ENCODE data around the gene ZNF454.

Gene ZNF454

GRCh38 chr5:178983728-178984127, 42.7 kb downstream of the ZNF454 start:
- no peak overlapping the region for H3K4me3 ChIP-seq (ENCODE audit: extremely low read depth, insufficient read depth, low read length, poor library complexity, severe bottlenecking)
- no peaks in the 10 kb centered on the region for H3K4me1 ChIP-seq (ENCODE audit: control insufficient read depth, insufficient read depth, low read length, poor library complexity, severe bottlenecking)
- H3K9me3 ChIP-seq (ENCODE audit: control insufficient read depth, low read length): peaks cover 73% of the 10 kb centered on the region
- WGBS, 2 experiments (ENCODE audit: insufficient coverage in 2 of 2): 73 to 90% methylated on average over 6 to 9 of the region's 10 CpGs
- H3K27ac ChIP-seq (ENCODE audit: low read depth, low read length, severe bottlenecking): no peak overlapping the region
- H3K36me3 ChIP-seq (ENCODE audit: control insufficient read depth, insufficient read depth, low read length): no peaks in the 10 kb centered on the region

DNA sequence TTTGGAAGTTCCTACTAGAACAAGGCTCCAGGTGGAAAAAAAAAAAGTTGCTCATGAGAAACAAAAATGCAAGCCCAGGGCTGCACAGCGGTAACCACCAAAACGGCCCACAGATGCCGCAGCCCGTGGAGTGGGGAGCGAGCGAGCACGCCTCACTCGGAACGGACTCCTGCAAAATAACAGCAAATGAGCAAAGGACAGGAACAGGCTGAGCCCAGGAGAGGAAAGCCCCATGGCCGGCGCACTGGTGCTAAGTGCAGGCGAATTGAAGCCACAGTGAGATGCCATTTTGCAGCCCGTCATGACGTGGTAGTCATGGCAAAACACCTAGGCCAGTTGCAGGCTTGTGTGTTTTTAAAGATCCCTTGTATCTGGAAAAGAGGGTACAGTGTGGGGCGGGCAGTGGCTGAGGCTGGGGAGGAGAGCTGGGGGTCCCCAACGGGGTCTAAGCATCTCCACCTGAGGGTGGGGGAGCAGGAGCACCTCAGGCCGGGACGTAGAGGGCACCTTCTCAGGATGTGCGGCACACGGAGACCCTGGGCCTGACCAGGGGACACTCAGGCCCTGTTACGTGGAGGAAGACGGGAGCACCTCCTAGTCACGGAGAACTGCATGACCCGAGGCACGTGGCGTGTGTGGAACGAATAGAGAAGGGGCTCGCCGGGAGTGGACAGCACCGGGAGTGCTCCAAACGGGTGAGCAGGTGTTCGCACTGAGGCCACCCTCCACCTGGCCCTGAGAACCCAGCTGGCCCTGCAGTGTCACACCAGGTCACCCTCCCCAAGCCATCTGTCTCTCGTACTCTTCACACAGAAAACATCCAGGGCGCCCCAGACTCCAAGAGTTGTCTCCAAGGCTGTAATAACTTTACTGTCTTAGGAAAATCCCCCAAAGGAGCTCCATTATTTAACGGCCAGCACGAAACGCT, 43.4 kb downstream of the ZNF454 start:
- peaks cover 71% of the 10 kb centered on the region for H3K9me3 ChIP-seq (ENCODE audit: control insufficient read depth, low read length)
- H3K4me3 ChIP-seq (ENCODE audit: extremely low read depth, insufficient read depth, low read length, poor library complexity, severe bottlenecking): no peak overlapping the region
- 85 to 87% methylated on average over 36 of the region's 37 CpGs for WGBS, 2 experiments (ENCODE audit: insufficient coverage in 2 of 2)
- H3K27ac ChIP-seq (ENCODE audit: low read depth, low read length, severe bottlenecking): no peak overlapping the region
- H3K4me1 ChIP-seq (ENCODE audit: control insufficient read depth, insufficient read depth, low read length, poor library complexity, severe bottlenecking): no peaks in the 10 kb centered on the region
- H3K36me3 ChIP-seq (ENCODE audit: control insufficient read depth, insufficient read depth, low read length): no peaks in the 10 kb centered on the region

DNA sequence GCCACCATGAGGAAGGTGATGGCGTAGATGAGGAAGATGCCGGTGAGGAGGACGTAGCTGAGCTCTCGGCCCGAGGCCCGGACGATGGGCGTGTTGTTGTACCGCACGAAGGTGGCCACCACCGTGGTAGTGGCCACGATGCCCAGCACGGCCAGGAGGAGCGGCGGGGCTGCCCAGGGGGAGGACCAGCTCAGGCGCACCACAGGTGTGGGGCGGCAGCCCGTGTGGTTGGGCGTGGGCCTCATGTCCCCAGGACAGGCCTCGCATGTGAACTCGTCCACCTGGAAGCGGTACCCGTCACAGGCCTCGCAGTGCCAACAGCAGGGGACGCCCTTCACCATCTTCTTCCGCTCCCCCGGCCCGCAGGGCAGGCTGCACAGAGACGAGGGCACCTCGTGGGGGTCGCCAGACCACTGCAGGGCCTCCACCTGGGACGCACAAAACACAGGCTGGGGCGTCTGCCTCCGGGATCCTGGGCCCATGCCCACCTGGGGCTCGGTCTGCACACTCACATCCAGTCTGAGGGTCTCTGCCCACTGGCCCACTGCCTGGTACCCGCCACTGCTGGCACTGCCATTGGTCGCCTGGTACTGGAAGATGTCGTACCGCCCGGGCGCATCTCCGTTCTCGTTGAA, 45.4 kb downstream of the ZNF454 start:
- Histone ChIP-seq H3K36me3 (ENCODE audit: control insufficient read depth, insufficient read depth, low read length) (no peaks in the 10 kb centered on the region), H3K4me1 (ENCODE audit: control insufficient read depth, insufficient read depth, low read length, poor library complexity, severe bottlenecking) (no peaks in the 10 kb centered on the region), H3K4me3 (ENCODE audit: extremely low read depth, insufficient read depth, low read length, poor library complexity, severe bottlenecking) (no peak overlapping the region), H3K9me3 (ENCODE audit: control insufficient read depth, low read length) (peaks cover 63% of the 10 kb centered on the region), H3K27ac (ENCODE audit: low read depth, low read length, severe bottlenecking) (no peak overlapping the region)
- WGBS, 2 experiments (ENCODE audit: insufficient coverage in 2 of 2): 92 to 93% methylated on average over 38 to 43 of the region's 43 CpGs

DNA sequence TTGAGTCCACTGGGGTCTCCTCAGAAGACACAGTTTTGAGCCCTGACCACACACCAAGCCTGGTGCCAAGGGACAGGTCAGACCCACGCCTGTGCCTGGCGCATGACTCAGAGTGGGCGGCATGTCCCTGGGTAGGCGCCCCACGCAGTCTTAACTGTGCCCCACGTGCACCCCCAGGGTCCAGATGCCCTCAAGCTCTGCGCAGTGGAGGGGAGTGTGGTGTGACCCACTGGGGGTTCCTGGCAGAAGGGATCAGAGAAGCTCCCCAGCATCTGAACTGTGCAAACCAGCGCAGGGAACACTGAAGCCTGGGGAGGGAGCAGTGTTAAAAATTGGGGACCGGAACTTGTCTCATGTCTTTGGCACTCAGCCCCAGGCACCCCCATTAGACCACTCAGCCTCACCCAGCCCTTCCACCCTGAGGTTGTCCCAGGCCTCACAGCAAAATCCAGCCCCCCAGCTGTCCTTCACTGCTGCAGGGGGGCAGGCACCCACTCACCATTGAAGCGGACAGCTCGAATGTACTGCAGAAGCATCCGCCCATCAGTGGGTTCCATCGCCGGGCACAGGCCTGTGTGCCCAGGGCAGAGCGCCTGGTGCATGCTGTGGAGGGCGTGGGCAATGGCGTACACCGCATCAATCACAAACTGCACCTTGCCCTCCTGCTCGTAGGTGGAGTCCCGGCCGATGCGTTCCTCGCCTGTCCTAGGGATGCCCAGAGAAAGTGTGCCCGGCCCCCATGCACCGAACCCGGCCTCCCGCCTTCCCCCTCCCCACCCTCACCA, 47.6 kb downstream of the ZNF454 start:
- Histone ChIP-seq H3K4me3 (ENCODE audit: extremely low read depth, insufficient read depth, low read length, poor library complexity, severe bottlenecking) (no peak overlapping the region), H3K9me3 (ENCODE audit: control insufficient read depth, low read length) (peaks cover 51% of the 10 kb centered on the region), H3K36me3 (ENCODE audit: control insufficient read depth, insufficient read depth, low read length) (no peaks in the 10 kb centered on the region), H3K27ac (ENCODE audit: low read depth, low read length, severe bottlenecking) (no peak overlapping the region), H3K4me1 (ENCODE audit: control insufficient read depth, insufficient read depth, low read length, poor library complexity, severe bottlenecking) (no peaks in the 10 kb centered on the region)
- WGBS, 2 experiments (ENCODE audit: insufficient coverage in 2 of 2): 82 to 85% methylated on average over 19 to 23 of the region's 27 CpGs

DNA sequence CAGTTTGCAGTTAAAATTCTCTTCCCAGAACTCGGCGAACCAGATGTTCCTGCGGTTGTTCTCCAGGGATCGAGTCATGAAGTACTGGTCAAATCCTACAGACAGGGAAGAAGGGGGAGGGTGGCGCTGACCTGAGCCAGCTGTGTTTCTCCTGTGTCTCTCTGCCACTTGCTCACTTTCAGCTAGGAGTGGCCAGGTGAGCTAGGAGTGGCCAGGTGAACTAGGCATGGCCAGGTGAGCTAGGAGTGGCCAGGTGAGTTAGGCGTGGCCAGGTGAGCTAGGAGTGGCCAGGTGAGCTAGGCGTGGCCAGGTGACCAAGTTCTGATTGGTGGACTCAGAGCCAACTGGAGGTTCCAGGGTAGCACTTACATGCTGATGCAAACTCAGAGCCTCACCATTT, 48.3 kb downstream of the ZNF454 start:
- Histone ChIP-seq H3K27ac (ENCODE audit: low read depth, low read length, severe bottlenecking) (no peak overlapping the region), H3K4me3 (ENCODE audit: extremely low read depth, insufficient read depth, low read length, poor library complexity, severe bottlenecking) (no peak overlapping the region), H3K9me3 (ENCODE audit: control insufficient read depth, low read length) (peaks cover 51% of the 10 kb centered on the region), H3K36me3 (ENCODE audit: control insufficient read depth, insufficient read depth, low read length) (no peaks in the 10 kb centered on the region), H3K4me1 (ENCODE audit: control insufficient read depth, insufficient read depth, low read length, poor library complexity, severe bottlenecking) (no peaks in the 10 kb centered on the region)
- 79 to 85% methylated on average over 7 of the region's 7 CpGs for WGBS, 2 experiments (ENCODE audit: insufficient coverage in 2 of 2)

DNA sequence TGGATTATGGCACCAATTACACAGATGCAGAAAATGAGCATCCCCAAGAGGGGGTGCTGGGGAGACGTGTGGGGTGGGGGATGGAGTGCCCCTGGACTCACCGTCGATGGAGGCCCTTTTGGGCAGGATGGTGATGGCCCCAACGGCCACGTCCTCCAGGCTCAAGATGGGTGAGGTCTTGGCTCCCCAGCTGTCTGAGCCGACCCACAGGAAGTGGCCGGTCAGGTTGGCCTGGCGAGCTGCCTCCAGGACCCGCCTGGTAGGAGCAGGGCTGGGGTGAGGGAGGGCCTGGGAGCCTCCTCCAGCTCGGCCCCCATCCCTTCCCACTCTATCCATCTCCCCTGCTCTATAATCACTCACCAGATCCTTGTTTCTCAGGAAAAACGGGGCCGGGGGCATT, 49.5 kb downstream of the ZNF454 start:
- 74 to 95% methylated on average over 4 to 10 of the region's 12 CpGs for WGBS, 2 experiments (ENCODE audit: insufficient coverage in 2 of 2)
- Histone ChIP-seq H3K27ac (ENCODE audit: low read depth, low read length, severe bottlenecking) (no peak overlapping the region), H3K4me1 (ENCODE audit: control insufficient read depth, insufficient read depth, low read length, poor library complexity, severe bottlenecking) (no peaks in the 10 kb centered on the region), H3K9me3 (ENCODE audit: control insufficient read depth, low read length) (peaks cover 42% of the 10 kb centered on the region), H3K4me3 (ENCODE audit: extremely low read depth, insufficient read depth, low read length, poor library complexity, severe bottlenecking) (no peak overlapping the region), H3K36me3 (ENCODE audit: control insufficient read depth, insufficient read depth, low read length) (no peaks in the 10 kb centered on the region)

GRCh38 chr5:178991190-178992145, 50.5 kb downstream of the ZNF454 start:
- Histone ChIP-seq H3K4me1 (ENCODE audit: control insufficient read depth, insufficient read depth, low read length, poor library complexity, severe bottlenecking) (no peaks in the 10 kb centered on the region), H3K36me3 (ENCODE audit: control insufficient read depth, insufficient read depth, low read length) (no peaks in the 10 kb centered on the region), H3K4me3 (ENCODE audit: extremely low read depth, insufficient read depth, low read length, poor library complexity, severe bottlenecking) (no peak overlapping the region), H3K27ac (ENCODE audit: low read depth, low read length, severe bottlenecking) (no peak overlapping the region), H3K9me3 (ENCODE audit: control insufficient read depth, low read length) (peaks cover 34% of the 10 kb centered on the region)
- WGBS, 2 experiments (ENCODE audit: insufficient coverage in 2 of 2): 86 to 87% methylated on average over 19 to 24 of the region's 28 CpGs

- Histone ChIP-seq H3K4me3 (ENCODE audit: extremely low read depth, insufficient read depth, low read length, poor library complexity, severe bottlenecking) (no peak overlapping the region), H3K9me3 (ENCODE audit: control insufficient read depth, low read length) (peaks cover 30% of the 10 kb centered on the region), H3K4me1 (ENCODE audit: control insufficient read depth, insufficient read depth, low read length, poor library complexity, severe bottlenecking) (no peaks in the 10 kb centered on the region), H3K36me3 (ENCODE audit: control insufficient read depth, insufficient read depth, low read length) (no peaks in the 10 kb centered on the region), H3K27ac (ENCODE audit: low read depth, low read length, severe bottlenecking) (no peak overlapping the region)
- WGBS, 2 experiments (ENCODE audit: insufficient coverage in 2 of 2): 65% methylated on average over 7 to 9 of the region's 9 CpGs
These were observed 51.4 kb downstream of the ZNF454 start for GRCh38 chr5:178992291-178992895.

DNA sequence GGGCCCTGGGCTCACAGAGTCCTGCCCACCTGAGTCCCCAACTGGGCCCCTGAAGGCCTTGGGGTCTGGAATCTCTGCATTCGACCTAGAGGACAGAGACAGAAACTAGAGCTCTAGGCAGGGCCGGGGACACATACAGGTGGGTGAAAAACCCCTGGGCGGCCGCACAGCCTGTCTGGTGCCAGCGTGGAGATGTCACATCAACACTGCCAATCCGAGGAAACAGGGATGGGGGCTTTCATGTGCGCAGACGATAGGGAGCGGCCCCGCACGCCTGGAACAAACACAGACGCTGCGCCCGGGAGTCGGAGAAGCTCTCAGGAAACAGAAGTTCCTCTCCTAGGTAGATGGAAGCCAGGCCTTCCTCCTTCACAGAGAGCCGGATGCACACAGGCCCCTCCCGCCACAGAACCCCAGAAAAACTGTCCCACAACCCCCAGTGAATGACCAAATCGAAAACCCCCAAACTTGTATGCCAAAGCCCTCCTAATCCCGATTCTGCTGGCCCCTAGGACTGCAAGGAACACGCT, 52.3 kb downstream of the ZNF454 start:
- H3K9me3 ChIP-seq (ENCODE audit: control insufficient read depth, low read length): peaks cover 28% of the 10 kb centered on the region
- no peaks in the 10 kb centered on the region for H3K36me3 ChIP-seq (ENCODE audit: control insufficient read depth, insufficient read depth, low read length)
- WGBS, 2 experiments (ENCODE audit: insufficient coverage in 2 of 2): 86 to 88% methylated on average over 16 to 18 of the region's 20 CpGs
- no peak overlapping the region for H3K4me3 ChIP-seq (ENCODE audit: extremely low read depth, insufficient read depth, low read length, poor library complexity, severe bottlenecking)
- H3K27ac ChIP-seq (ENCODE audit: low read depth, low read length, severe bottlenecking): no peak overlapping the region
- H3K4me1 ChIP-seq (ENCODE audit: control insufficient read depth, insufficient read depth, low read length, poor library complexity, severe bottlenecking): no peaks in the 10 kb centered on the region
